K562 (cell line): ENCODE results near the gene FRMD5. TPM values are rescaled to one million over a fixed set of nuclear protein-coding genes. Genes with fewer than 3 reads are reported as not detected.

Experiments
- ATAC-seq: fragments of 200-7000 bp; cut with Tn5 transposase; 3 replicates; pipeline ENCODE4 v1.9.1; 2020; ENCODE audit warnings: moderate library complexity
- BruUV-seq: library from RNA; stranded (reverse); fragments of 400-500 nt; replicated peaks from 2 replicates; lab custom pipeline; 2021; lab: Mats Ljungman, UMichigan
- CTCF ChIA-PET: fragments of 300-600 bp; formaldehyde crosslinking; extraction: SDS; loops from one replicate; lab custom pipeline; 2021; ENCODE audit warnings: low intra/inter-chr PET ratio; lab: Yijun Ruan, JAX
- POLR2A ChIA-PET: fragments of 300-600, 350-650 bp; sonication (Branson Sonifier 250); formaldehyde crosslinking; extraction: SDS; loops from one replicate; lab custom pipeline; 2021; ENCODE audit warnings: antibody characterized with exemption, inconsistent platforms; lab: Yijun Ruan, JAX
- DNase-seq, 4 experiments: peaks; one replicate each; pipeline versions ENCODE4 v3.0.0 to v3.0.0-alpha.2; 2011 to 2018; ENCODE audit warnings: low spot score in 3 of 4, mixed read lengths in 3 of 4; ENCODE audit errors: extremely low read depth in 1 of 4
- FAIRE-seq: peaks from 2 replicates; lab custom pipeline; 2011; peaks lifted over from hg19 to GRCh38; lab: Jason Lieb, UNC
- H2AFZ ChIP-seq: 2 replicates; pipeline ENCODE4 v1.6.0; 2011; ENCODE audit warnings: low read depth, low read length, control low read depth, inconsistent platforms
- H3K27ac ChIP-seq: fragments of 200-600 bp; 3 replicates; pipeline ENCODE4 v1.8.0; 2011; ENCODE audit warnings: low read depth, mild to moderate bottlenecking, control low read depth, inconsistent platforms, low read length, moderate library complexity, mixed read lengths; ENCODE audit errors: extremely low read depth
- H3K27me3 ChIP-seq, 2 experiments: fragments of 300-600 bp in 1 of 2; 2 replicates in 1 of 2; 3 replicates in 1 of 2; pipeline versions ENCODE4 v1.6.0 to v1.8.0; 2011; ENCODE audit warnings: inconsistent platforms in 2 of 2, low read length in 2 of 2, mild to moderate bottlenecking in 1 of 2, mixed read lengths in 1 of 2, moderate library complexity in 1 of 2; ENCODE audit not compliant: control insufficient read depth in 2 of 2, insufficient read depth in 2 of 2
- H3K36me3 ChIP-seq: fragments of 300-600 bp; 3 replicates; pipeline ENCODE4 v1.8.0; 2011; ENCODE audit warnings: mild to moderate bottlenecking, low read length, inconsistent platforms; ENCODE audit not compliant: control insufficient read depth, insufficient read depth
- H3K4me1 ChIP-seq, 2 experiments: fragments of 200-600 bp in 1 of 2; replicated peaks in 1 of 2; 2 replicates in 1 of 2; 3 replicates in 1 of 2; pipeline versions ENCODE4 v1.5.1 to v1.8.0; 2011; ENCODE audit warnings: inconsistent platforms in 2 of 2, low read length in 2 of 2, mild to moderate bottlenecking in 1 of 2, mixed read lengths in 1 of 2, moderate library complexity in 1 of 2; ENCODE audit not compliant: control insufficient read depth in 2 of 2, insufficient read depth in 2 of 2
- H3K4me2 ChIP-seq: 2 replicates; pipeline ENCODE4 v1.6.1; 2011; ENCODE audit warnings: low read length, control low read depth, inconsistent platforms, mixed read lengths; ENCODE audit not compliant: insufficient read depth
- H3K4me3 ChIP-seq: fragments of 200-600 bp; sonication (generic), shearing (Covaris generic); 2 replicates; pipeline ENCODE4 v1.5.1; 2016; ENCODE audit warnings: control low read depth, inconsistent platforms
- H3K79me2 ChIP-seq: fragments of 200-600 bp; 3 replicates; pipeline ENCODE4 v1.8.0; 2011; ENCODE audit warnings: low read length, inconsistent platforms; ENCODE audit not compliant: control insufficient read depth, insufficient read depth
- H3K9ac ChIP-seq, 2 experiments: 2 replicates each; pipeline versions ENCODE4 v1.6.0 to v1.6.1; 2011; ENCODE audit warnings: low read depth in 2 of 2, low read length in 2 of 2, control low read depth in 1 of 2, inconsistent platforms in 1 of 2, mild to moderate bottlenecking in 1 of 2, mixed read lengths in 1 of 2; ENCODE audit not compliant: insufficient read depth in 1 of 2
- H3K9me1 ChIP-seq: one replicate; pipeline ENCODE4 v1.6.0; 2011; ENCODE audit warnings: inconsistent platforms, mild to moderate bottlenecking, low read length, moderate library complexity; ENCODE audit not compliant: control insufficient read depth, insufficient read depth
- H3K9me3 ChIP-seq: replicated peaks from 2 replicates; pipeline ENCODE4 v1.5.1; 2011; ENCODE audit warnings: low read depth, low read length, inconsistent platforms; ENCODE audit not compliant: control insufficient read depth, insufficient read depth
- H4K20me1 ChIP-seq: replicated peaks from 2 replicates; pipeline ENCODE4 v1.6.1; 2011; ENCODE audit warnings: low read length, inconsistent platforms, mixed read lengths; ENCODE audit not compliant: control insufficient read depth, insufficient read depth
- DIDO1 ChIP-seq: fragments of 450-650 bp; IDR thresholded peaks from 2 replicates; pipeline ENCODE4 v1.6.1; 2016; ENCODE audit warnings: low read depth, missing biosample characterization, missing genetic modification characterization
- FOXA3 ChIP-seq, 2 experiments: fragments of 450-650 bp in 1 of 2; sonication (generic) in 1 of 2; formaldehyde crosslinking; IDR thresholded peaks in 1 of 2; conservative IDR thresholded peaks in 1 of 2; 2 replicates each; pipeline versions ENCODE4 v1.4.0 to v1.8.0; 2020 to 2022; ENCODE audit warnings: mild to moderate bottlenecking in 2 of 2, missing genetic modification reagents in 1 of 2
- KDM2B ChIP-seq: fragments of 250-450 bp; sonication (Bioruptor Pico); IDR thresholded peaks from 2 replicates; pipeline ENCODE4 v1.8.0; 2021; ENCODE audit warnings: mild to moderate bottlenecking, moderate library complexity
- MED1 ChIP-seq: sonication (generic); formaldehyde crosslinking; IDR thresholded peaks from 2 replicates; pipeline ENCODE4 v1.8.1; 2023; ENCODE audit warnings: missing genetic modification reagents, borderline replicate concordance
- MLLT1 ChIP-seq, 2 experiments: fragments of 450-650 bp; IDR thresholded peaks; 2 replicates each; pipeline ENCODE4 v1.6.1; 2016
- NELFE ChIP-seq: IDR thresholded peaks from 2 replicates; pipeline ENCODE4 v1.6.1; 2011; ENCODE audit warnings: mild to moderate bottlenecking; ENCODE audit not compliant: insufficient read depth, insufficient read length
- RBM14 ChIP-seq: fragments of 200-400 bp; formaldehyde crosslinking; IDR thresholded peaks from 2 replicates; pipeline ENCODE4 v1.6.1; 2018; ENCODE audit warnings: low read depth, mild to moderate bottlenecking, low read length, moderate library complexity, borderline replicate concordance; ENCODE audit not compliant: insufficient read depth
- SETDB1 ChIP-seq: IDR thresholded peaks from one replicate; pipeline ENCODE4 v1.6.1; 2012; ENCODE audit warnings: low read length, control low read depth, inconsistent platforms
- USF2 ChIP-seq: sonication (generic); formaldehyde crosslinking; IDR thresholded peaks from 2 replicates; pipeline ENCODE4 v1.5.0; 2020; ENCODE audit warnings: missing genetic modification reagents
- ZBTB49 ChIP-seq: sonication (generic); formaldehyde crosslinking; IDR thresholded peaks from 2 replicates; pipeline ENCODE4 v1.8.0; 2022; ENCODE audit warnings: missing genetic modification reagents, mild to moderate bottlenecking, borderline replicate concordance
- ZKSCAN8 ChIP-seq: fragments of 200-800 bp; sonication (Bioruptor generic); IDR thresholded peaks from 2 replicates; pipeline ENCODE4 v1.6.1; 2016; ENCODE audit warnings: missing genetic modification characterization, missing compliant biosample characterization
- ZNF175 ChIP-seq: fragments of 200-800 bp; sonication (Bioruptor generic); IDR thresholded peaks from 2 replicates; pipeline ENCODE4 v1.6.1; 2016; ENCODE audit warnings: low read depth, mild to moderate bottlenecking, missing genetic modification characterization, missing compliant biosample characterization
- ZSCAN29 ChIP-seq: fragments of 450-650 bp; IDR thresholded peaks from 2 replicates; pipeline ENCODE4 v1.6.1; 2017
- WGBS: fragments of 100-300 bp; shearing (Covaris generic); methylation state at CpG from one replicate; pipeline ENCODE4 v1.1.6; 2016; ENCODE audit warnings: low coverage, mixed read lengths; ENCODE audit not compliant: insufficient coverage; ENCODE audit errors: missing lambda C conversion rate; 5-methylcytosine and 5-hydroxymethylcytosine counted together
- in situ Hi-C: fragments of 300-500 bp; cut with MboI; formaldehyde crosslinking; loops from 4 replicates; pipeline ENCODE4 v1.15.0; 2018; ENCODE audit warnings: inconsistent platforms, mixed read lengths
- intact Hi-C: fragments of 100-400 bp; cut with micrococcal nuclease; formaldehyde crosslinking; loops from 2 replicates; pipeline ENCODE4 v1.14.2; 2022
- polyA plus RNA-seq, 8 experiments: library from polyadenylated mRNA; depleted of rRNA in 4 of 8; stranded (reverse) in 5 of 8; unstranded in 3 of 8; fragments of >200 nt; fragmentation: Nextera tagmentation in 2 of 8; fragmentation: Illumina TruSeq in 1 of 8; extraction: Ambion mirVana in 2 of 8; extraction: Trizol in 1 of 8; gene quantifications; 2 replicates each; pipeline versions ENCODE4 v1.2.1 to v1.2.3, GENCODE V29; 2011 to 2014; ENCODE audit warnings: inconsistent platforms in 1 of 8, missing spikeins in 1 of 8
- total RNA-seq, 7 experiments: library from RNA; depleted of rRNA in 6 of 7; stranded (reverse); fragments of >200 nt in 6 of 7; fragmentation: Illumina TruSeq in 2 of 7; extraction: Trizol in 2 of 7; gene quantifications; 2 replicates each; pipeline versions ENCODE4 v1.2.1 to v1.2.3, GENCODE V29; 2011 to 2021; ENCODE audit warnings: low replicate concordance in 1 of 7

The FRMD5 gene
- total and polyA plus RNA-seq, 9 of the 15 experiments (the other 6 are each of a cell fraction or from before 2014, with no cell fraction given), result 0.13 to 0.38 TPM; not detected in 7

GRCh38 chr15:43919540-43920253, 275.4 kb downstream of the FRMD5 start:
- DNase-seq (peak in 2 of 4 experiments; percentile 29 to 36), ATAC-seq (0 out of 3 replicates have a peak, but pooled peaks have one; percentile 48)
- no TSS peak for BruUV-seq
- Histone ChIP-seq H3K36me3 (no peaks in the 10 kb centered on the region), H3K9me3 (no peaks in the 10 kb centered on the region), H3K4me1 (no peaks in the 10 kb centered on the region), H4K20me1 (0 out of 2 replicates have a peak, but pooled peaks cover 3% of the 10 kb centered on the region), H3K27ac (no peak overlapping the region), H3K9ac (no peak overlapping the region)
- in situ Hi-C loops, result no loop called here
- intact Hi-C loops, result no loop called here
- POLR2A ChIA-PET, result no interaction called here
- WGBS, result 12% methylated on average over 5 of the region's 5 CpGs
- TF ChIP-seq MLLT1 (IDR thresholded peaks at IDR 0.05) (no peak), MED1 (CRISPR knock-in tag) (no peak), ZKSCAN8 (CRISPR knock-in tag) (no peak), FOXA3 (CRISPR knock-in tag; conservative IDR thresholded peaks at IDR 0.05 in 1 of 2, IDR thresholded peaks at IDR 0.05 in 1 of 2) (no peak), RBM14 (no peak), ZNF175 (CRISPR knock-in tag) (no peak), SETDB1 (no peak), DIDO1 (tag) (no peak), NELFE (no peak), ZBTB49 (CRISPR knock-in tag) (no peak), USF2 (CRISPR knock-in tag) (no peak), KDM2B (CRISPR knock-in tag) (no peak), ZSCAN29 (no peak)
- TF ChIP-seq, all 486 proteins: peak for 0
- Histone ChIP-seq H3K4me3 (no peak overlapping the region), H3K9me1 (no peaks in the 10 kb centered on the region), H3K27me3 (peaks cover 38 to 60% of the 10 kb centered on the region in 2 experiments), H3K4me2 (no peak overlapping the region), H3K79me2 (no peaks in the 10 kb centered on the region), H2AFZ (no peak overlapping the region)
- CTCF ChIA-PET, result no interaction called here
- FAIRE-seq, result no peak
